GM12872 (cell line): Measurements from ENCODE around the gene HAPLN3.

Experiments used
- TF ChIP-seq, protein P1 (sequence below): IDR thresholded peaks from 3 replicates; pipeline ENCODE4 v1.5.1; 2011; ENCODE audit warnings: low read depth, mild to moderate bottlenecking, low read length, moderate library complexity; ENCODE audit not compliant: insufficient read depth

Gene HAPLN3

DNA sequence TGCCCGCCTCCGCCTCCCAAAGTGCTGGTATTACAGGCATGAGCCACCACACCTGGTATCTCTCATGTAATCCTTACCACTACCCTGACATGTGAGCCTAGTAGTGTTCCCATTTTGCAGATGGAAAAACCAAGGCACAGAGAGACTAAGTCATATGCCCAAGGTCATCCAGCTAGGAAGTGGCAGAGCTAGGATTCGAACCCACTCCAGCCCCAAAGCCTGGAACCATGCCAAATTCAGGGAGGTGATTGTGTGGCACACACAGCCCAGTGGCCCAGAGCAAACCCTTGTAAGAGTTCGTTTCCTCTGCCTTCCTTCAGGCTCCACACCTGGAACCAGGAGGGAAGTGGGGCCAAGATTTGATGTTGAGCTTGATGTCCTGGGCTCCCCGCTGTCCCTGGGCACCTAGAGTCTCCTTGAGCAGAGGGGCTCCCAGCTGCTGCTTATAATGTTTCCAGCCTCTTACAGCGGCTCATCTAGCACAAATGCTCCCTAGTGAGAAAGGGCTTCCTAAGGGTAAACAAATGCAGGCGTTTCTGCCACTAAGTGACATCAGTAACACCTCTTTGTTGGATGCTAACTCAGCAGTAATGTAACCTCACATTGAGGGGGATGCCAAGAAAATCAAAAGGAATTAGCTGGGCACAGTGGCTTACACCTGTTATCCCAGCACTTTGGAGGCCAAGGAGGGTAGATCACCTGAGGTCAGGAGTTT, 3.6 kb downstream of the HAPLN3 start:
- TF ChIP-seq, protein P1, sequence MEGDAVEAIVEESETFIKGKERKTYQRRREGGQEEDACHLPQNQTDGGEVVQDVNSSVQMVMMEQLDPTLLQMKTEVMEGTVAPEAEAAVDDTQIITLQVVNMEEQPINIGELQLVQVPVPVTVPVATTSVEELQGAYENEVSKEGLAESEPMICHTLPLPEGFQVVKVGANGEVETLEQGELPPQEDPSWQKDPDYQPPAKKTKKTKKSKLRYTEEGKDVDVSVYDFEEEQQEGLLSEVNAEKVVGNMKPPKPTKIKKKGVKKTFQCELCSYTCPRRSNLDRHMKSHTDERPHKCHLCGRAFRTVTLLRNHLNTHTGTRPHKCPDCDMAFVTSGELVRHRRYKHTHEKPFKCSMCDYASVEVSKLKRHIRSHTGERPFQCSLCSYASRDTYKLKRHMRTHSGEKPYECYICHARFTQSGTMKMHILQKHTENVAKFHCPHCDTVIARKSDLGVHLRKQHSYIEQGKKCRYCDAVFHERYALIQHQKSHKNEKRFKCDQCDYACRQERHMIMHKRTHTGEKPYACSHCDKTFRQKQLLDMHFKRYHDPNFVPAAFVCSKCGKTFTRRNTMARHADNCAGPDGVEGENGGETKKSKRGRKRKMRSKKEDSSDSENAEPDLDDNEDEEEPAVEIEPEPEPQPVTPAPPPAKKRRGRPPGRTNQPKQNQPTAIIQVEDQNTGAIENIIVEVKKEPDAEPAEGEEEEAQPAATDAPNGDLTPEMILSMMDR, result no peak

DNA sequence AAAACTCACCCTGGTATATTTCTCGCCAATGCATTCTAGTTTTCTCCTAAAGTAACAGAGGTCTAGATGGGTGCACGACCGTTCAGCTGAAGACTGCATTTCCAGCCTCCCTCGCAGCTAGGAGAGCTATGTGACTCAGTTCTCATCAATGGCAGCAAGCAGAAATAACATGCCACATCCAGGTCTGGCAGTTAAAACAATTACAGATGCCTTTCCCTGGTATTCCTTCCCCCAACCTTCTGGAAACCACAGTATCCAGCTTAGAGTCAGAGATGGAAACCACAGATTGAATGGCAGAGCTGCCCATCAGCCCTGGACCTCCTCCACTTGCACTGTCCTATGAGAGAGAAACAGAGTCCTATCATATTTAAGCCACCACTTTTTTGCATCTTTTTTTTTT, 4.8 kb downstream of the HAPLN3 start:
- TF ChIP-seq, protein P1, result no peak

DNA sequence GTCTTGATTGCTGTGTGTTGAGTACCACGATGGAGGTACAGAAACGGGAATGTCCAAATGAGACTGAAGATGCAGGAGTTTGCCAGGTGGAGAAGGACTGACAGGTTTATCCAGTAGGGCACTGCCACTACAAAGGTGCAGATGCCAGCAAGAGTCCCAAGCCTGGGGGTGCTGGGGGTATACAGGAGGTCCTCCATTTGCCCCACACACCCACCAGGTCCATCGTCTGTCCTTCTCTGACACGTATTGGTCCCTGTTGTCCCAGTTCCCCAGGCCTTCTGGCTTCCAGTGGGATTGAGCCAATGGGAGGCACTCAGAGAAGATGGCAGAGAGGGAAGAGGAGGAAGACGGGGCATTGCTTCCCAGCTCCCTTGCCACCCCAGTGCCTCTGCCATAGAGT, 6.6 kb downstream of the HAPLN3 start:
- TF ChIP-seq, protein P1, result no peak

DNA sequence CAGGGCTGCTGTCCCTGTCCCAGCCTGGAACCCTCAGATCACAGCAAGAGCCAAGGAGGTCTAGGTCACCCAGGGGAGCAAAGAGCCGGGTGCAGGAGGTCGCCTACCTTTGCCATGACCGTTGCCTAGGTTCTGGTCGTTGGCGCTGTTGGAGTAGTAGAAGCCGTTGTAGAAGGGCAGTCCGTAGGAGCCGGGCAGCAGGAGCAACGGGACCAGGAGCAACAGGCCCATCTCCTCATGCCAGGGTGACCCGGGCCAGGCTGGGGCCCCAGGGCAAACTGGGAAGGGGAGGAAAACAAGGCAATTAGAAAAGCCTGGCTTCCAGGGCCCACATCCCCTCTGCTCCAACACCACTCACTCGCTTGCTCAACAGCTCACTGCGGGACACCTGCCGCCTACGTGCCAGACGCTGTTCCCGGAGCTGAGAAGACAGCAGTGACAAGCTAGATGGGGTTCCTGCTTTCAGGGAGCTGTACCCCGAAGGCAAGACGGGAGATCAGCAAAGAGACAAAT, 8.2 kb downstream of the HAPLN3 start:
- TF ChIP-seq, protein P1, result no peak

DNA sequence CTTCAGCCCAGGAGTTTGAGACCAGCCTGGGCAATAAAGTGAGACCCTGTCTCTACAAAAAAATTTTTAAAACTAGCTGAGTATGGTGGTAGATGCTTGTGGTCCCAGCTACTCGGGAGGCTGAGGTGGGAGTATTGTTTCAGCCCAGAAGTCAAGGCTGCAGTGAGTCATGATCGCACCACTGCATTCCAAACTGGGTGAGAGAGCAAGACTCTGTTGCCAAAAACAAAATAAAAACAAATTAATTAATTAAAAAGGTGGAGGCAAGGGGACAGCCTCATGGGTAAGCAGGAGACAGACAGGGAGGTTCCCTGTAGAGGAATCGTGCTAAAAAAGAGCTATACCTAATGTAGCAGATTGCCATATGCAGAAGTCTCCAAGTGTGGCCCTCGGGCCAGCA, 12.6 kb downstream of the HAPLN3 start:
- TF ChIP-seq, protein P1, result no peak

DNA sequence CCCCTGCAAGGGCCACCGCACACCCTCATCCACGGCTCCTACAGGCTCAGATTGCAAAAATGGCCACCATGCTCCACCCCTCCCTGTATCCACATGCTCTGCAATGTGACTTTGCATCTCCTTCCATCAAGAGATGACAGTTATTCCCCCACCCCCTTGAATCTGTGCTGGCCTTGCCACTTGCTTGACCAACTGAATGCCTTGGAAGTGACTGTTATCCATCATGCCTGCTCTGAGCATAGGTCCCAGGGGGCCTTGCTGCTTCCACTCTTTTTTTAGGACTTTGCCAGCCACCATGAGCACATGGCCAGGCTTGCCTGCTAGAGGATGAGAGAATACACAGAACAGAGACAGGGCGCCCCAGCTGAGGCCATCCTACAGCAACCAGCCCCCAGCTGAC, 13.6 kb downstream of the HAPLN3 start:
- TF ChIP-seq, protein P1, result no peak

DNA sequence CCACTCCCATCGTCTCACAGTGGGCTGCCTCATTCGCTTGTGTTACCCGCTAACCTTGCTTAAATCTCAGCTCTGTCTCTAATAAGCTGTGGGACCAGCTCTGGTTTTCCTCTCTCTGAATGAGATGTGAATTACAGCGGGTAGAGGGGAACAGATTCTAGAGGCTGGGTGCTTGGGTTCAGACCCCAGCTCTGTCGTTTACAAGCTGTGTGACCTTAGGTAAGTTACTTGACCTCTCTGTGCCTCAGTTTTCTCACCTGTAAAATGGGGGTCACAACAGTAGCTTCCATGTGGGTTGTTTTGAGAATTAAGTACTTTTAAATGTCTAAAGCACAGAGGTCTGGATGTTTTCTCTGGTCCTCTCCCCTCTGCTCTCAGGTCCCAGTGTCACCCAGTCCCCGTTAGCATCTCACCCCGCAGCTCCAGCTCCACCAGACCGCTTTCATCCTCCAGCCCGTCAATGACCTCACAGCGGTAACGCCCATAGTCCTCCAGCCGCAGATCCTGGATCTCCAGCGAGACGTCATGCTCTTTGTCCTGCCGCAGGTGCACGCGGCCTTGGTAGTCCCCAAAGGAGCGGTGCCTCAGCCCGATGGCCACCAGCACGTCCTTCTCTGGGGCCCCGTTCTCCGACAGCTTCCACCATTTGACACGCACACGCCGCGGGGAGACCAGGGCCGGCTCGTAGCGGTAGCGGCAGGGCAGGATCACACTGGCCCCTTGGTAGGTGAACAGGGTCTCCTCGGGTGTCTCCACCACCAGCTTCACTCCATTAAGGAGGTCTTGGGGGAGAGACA, 14.2 kb downstream of the HAPLN3 start:
- TF ChIP-seq, protein P1, result no peak
